Measurements from ENCODE around the gene HELZ. TPM values are rescaled to one million over a fixed set of nuclear protein-coding genes. Genes with fewer than 3 reads are reported as not detected.

The HELZ gene
- total RNA-seq, 1 donor from 2014 or later, result 39.1 TPM

- H3K9me3 Mint-ChIP-seq, result no peaks in the 10 kb centered on the region
- no peak overlapping the region for H3K4me3 Mint-ChIP-seq
- TF ChIP-seq CTCF (conservative IDR thresholded peaks at IDR 0.05), result no peak
- H3K27me3 Mint-ChIP-seq (ENCODE audit: low read depth), result no peaks in the 10 kb centered on the region
- H3K4me1 Mint-ChIP-seq, result no peaks in the 10 kb centered on the region
- no peak overlapping the region for H3K27ac Mint-ChIP-seq (ENCODE audit: unreplicated experiment)
- H3K36me3 Mint-ChIP-seq (ENCODE audit: low read depth), result no peaks in the 10 kb centered on the region
- no peak for DNase-seq (ENCODE audit: low read depth, low spot score)
Observed at GRCh38 chr17:67280279-67280678, 35.3 kb upstream of the HELZ start.

GRCh38 chr17:67279115-67279514 is 34.1 kb upstream of the HELZ start:
- Mint-ChIP-seq H3K27ac (ENCODE audit: unreplicated experiment) (no peak overlapping the region), H3K36me3 (ENCODE audit: low read depth) (no peaks in the 10 kb centered on the region), H3K4me1 (no peaks in the 10 kb centered on the region), H3K27me3 (ENCODE audit: low read depth) (no peaks in the 10 kb centered on the region), H3K4me3 (no peak overlapping the region), H3K9me3 (no peaks in the 10 kb centered on the region)
- no peak for TF ChIP-seq CTCF (conservative IDR thresholded peaks at IDR 0.05)
- DNase-seq (ENCODE audit: low read depth, low spot score), result no peak

- no peaks in the 10 kb centered on the region for H3K27me3 Mint-ChIP-seq (ENCODE audit: low read depth)
- no peak for DNase-seq (ENCODE audit: low read depth, low spot score)
- no peak for TF ChIP-seq CTCF (conservative IDR thresholded peaks at IDR 0.05)
- H3K4me1 Mint-ChIP-seq, result no peaks in the 10 kb centered on the region
- H3K4me3 Mint-ChIP-seq, result no peak overlapping the region
- no peaks in the 10 kb centered on the region for H3K9me3 Mint-ChIP-seq
- H3K27ac Mint-ChIP-seq (ENCODE audit: unreplicated experiment), result no peak overlapping the region
- H3K36me3 Mint-ChIP-seq (ENCODE audit: low read depth), result no peaks in the 10 kb centered on the region
Observed at GRCh38 chr17:67278363-67278762, 33.4 kb upstream of the HELZ start.

- H3K27ac Mint-ChIP-seq (ENCODE audit: unreplicated experiment), result no peak overlapping the region
- H3K4me3 Mint-ChIP-seq, result no peak overlapping the region
- no peaks in the 10 kb centered on the region for H3K9me3 Mint-ChIP-seq
- no peak for TF ChIP-seq CTCF (conservative IDR thresholded peaks at IDR 0.05)
- no peak for DNase-seq (ENCODE audit: low read depth, low spot score)
- no peaks in the 10 kb centered on the region for H3K36me3 Mint-ChIP-seq (ENCODE audit: low read depth)
- H3K27me3 Mint-ChIP-seq (ENCODE audit: low read depth), result no peaks in the 10 kb centered on the region
- no peaks in the 10 kb centered on the region for H3K4me1 Mint-ChIP-seq
Observed at GRCh38 chr17:67276075-67276474, 31.1 kb upstream of the HELZ start.

GRCh38 chr17:67274466-67274865 is 29.5 kb upstream of the HELZ start:
- Mint-ChIP-seq H3K27me3 (ENCODE audit: low read depth) (no peaks in the 10 kb centered on the region), H3K9me3 (no peaks in the 10 kb centered on the region), H3K27ac (ENCODE audit: unreplicated experiment) (no peak overlapping the region), H3K36me3 (ENCODE audit: low read depth) (no peaks in the 10 kb centered on the region), H3K4me1 (no peaks in the 10 kb centered on the region), H3K4me3 (no peak overlapping the region)
- no peak for TF ChIP-seq CTCF (conservative IDR thresholded peaks at IDR 0.05)
- no peak for DNase-seq (ENCODE audit: low read depth, low spot score)

GRCh38 chr17:67273900-67274299 is 28.9 kb upstream of the HELZ start:
- Mint-ChIP-seq H3K4me1 (no peaks in the 10 kb centered on the region), H3K27ac (ENCODE audit: unreplicated experiment) (no peak overlapping the region), H3K36me3 (ENCODE audit: low read depth) (no peaks in the 10 kb centered on the region), H3K4me3 (no peak overlapping the region), H3K27me3 (ENCODE audit: low read depth) (no peaks in the 10 kb centered on the region), H3K9me3 (no peaks in the 10 kb centered on the region)
- no peak for DNase-seq (ENCODE audit: low read depth, low spot score)
- TF ChIP-seq CTCF (conservative IDR thresholded peaks at IDR 0.05), result no peak
